ENCODE data around the gene ARHGAP1.

GRCh38 chr11:46745328-46745727 lies 44.9 kb upstream of the ARHGAP1 start:
- TF ChIP-seq POLR2A (IDR thresholded peaks at IDR 0.05) (no peak), CTCF (IDR thresholded peaks at IDR 0.05) (no peak), POLR2AphosphoS5 (IDR thresholded peaks at IDR 0.05) (no peak)
